GM18498 (cell line): ENCODE data around the gene ADGRF4.

Experiments used
- ATAC-seq: cut with Tn5 transposase; IDR thresholded peaks from one replicate; pipeline ENCODE4 v1.9.1; 2021; ENCODE audit warnings: mild to moderate bottlenecking, moderate library complexity; ENCODE audit not compliant: unreplicated experiment

Gene ADGRF4

GRCh38 chr6:47680724-47681123 is 17.7 kb upstream of the ADGRF4 start:
- ATAC-seq: no peak

GRCh38 chr6:47681201-47681990 is 17.0 kb upstream of the ADGRF4 start:
- ATAC-seq: no peak

- ATAC-seq: no peak
Measured at GRCh38 chr6:47686411-47686810, 12.0 kb upstream of the ADGRF4 start.

- ATAC-seq: no peak
Measured at GRCh38 chr6:47687432-47687831, 10.9 kb upstream of the ADGRF4 start.

GRCh38 chr6:47690214-47690613 is 8.2 kb upstream of the ADGRF4 start:
- no peak for ATAC-seq

GRCh38 chr6:47690791-47691190 is 7.6 kb upstream of the ADGRF4 start:
- ATAC-seq: no peak

- ATAC-seq: no peak
Measured at GRCh38 chr6:47697925-47698324, 455 bp upstream of the ADGRF4 start.

- no peak for ATAC-seq
Measured at GRCh38 chr6:47700053-47700452, 1.7 kb downstream of the ADGRF4 start.

GRCh38 chr6:47700596-47700995 is 2.2 kb downstream of the ADGRF4 start:
- ATAC-seq: no peak

GRCh38 chr6:47701363-47701762 is 3.0 kb downstream of the ADGRF4 start:
- peak; percentile 99 for ATAC-seq

- ATAC-seq: no peak
Measured at GRCh38 chr6:47709160-47709559, 10.8 kb downstream of the ADGRF4 start.

- ATAC-seq: no peak
Measured at GRCh38 chr6:47710295-47710694, 11.9 kb downstream of the ADGRF4 start.

GRCh38 chr6:47713200-47713599 is 14.8 kb downstream of the ADGRF4 start:
- no peak for ATAC-seq

- ATAC-seq: no peak
Measured at GRCh38 chr6:47714802-47715201, 16.4 kb downstream of the ADGRF4 start.

- no peak for ATAC-seq
Measured at GRCh38 chr6:47715782-47716181, 17.4 kb downstream of the ADGRF4 start.

- ATAC-seq: no peak
Measured at GRCh38 chr6:47716207-47716606, 17.8 kb downstream of the ADGRF4 start.

- ATAC-seq: no peak
Measured at GRCh38 chr6:47718571-47718970, 20.2 kb downstream of the ADGRF4 start.

GRCh38 chr6:47721189-47721588 is 22.8 kb downstream of the ADGRF4 start:
- no peak for ATAC-seq

- peak; percentile 86 for ATAC-seq
Measured at GRCh38 chr6:47722194-47722593, 23.8 kb downstream of the ADGRF4 start.

GRCh38 chr6:47724300-47724699 is 25.9 kb downstream of the ADGRF4 start:
- ATAC-seq: no peak

- no peak for ATAC-seq
Measured at GRCh38 chr6:47727391-47727790, 29.0 kb downstream of the ADGRF4 start.

GRCh38 chr6:47729019-47729418 is 30.6 kb downstream of the ADGRF4 start:
- no peak for ATAC-seq

GRCh38 chr6:47729457-47729856 is 31.1 kb downstream of the ADGRF4 start:
- ATAC-seq: no peak
